Measurements from ENCODE around the gene BTG1.

Gene BTG1

GRCh38 chr12:92145731-92146496 lies at the start of gene BTG1:
Gene BTG1 (minus strand): TSS chr12:92145846. CDS start chr12:92145535, 311 bp downstream.
- DNase-seq, result peak; percentile 84 to 100 (median 100)

GRCh38 chr12:92194561-92194960 lies 48.9 kb upstream of the BTG1 start:
- no peak for DNase-seq

DNA sequence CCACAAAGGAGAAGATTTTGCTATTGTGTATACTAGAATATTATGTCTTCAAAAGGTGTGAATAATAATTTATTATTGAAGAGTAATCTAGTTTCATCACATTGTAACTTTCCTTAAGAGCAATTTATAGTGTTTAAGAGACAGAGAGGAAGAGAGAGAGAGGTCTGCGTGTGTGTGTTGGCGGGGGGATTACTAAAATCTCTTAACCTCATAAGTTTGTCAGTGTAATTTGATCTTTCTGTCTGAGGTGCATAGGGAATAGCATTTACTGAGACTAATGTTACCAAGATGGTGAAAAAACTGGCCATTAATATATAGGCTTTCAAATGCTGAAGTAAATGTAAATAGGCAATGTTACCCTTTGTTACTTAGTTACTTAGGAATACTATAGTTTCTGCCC lies 48.2 kb upstream of the BTG1 start:
- DNase-seq, result no peak

DNA sequence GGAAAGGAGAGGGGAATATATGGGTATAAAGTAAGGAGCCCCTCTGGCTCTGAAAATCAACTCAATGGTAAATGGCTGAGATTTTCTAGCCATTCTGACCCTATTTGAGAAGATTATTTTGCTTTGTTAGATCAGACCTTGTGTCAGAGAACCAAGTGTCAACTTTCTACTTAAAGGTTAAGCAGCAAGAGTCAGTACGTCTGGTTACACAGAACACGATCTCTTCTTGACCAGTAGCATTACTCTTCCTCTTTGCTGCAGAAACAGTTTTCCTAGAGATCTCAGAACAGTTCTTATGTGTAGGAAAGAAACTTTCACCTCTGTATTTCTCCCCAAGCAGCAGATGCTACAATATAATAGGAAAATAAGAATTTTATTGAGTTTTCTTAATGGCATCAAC lies 47.4 kb upstream of the BTG1 start:
- no peak for DNase-seq

- DNase-seq, result no peak
These were observed 46.7 kb upstream of the BTG1 start for GRCh38 chr12:92192360-92192759.

DNA sequence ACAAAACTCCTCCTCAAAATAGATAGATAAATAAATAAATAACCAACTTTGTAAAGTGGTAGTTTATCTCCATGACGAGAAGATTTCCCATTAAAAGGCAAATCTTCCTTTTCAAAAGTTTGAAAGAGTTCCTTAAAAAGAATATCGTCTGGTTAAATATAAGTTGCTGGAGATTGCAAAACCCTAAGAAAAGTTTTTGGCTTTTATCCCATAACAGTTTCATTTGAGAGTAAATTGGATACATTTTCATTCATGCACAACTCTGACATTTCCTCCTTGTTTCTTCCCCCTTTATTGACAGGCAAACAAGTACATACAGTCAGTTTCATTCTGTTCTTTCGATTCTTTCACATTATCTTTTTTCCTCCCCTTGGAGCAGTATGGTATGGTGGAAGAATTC lies 45.4 kb upstream of the BTG1 start:
- no peak for DNase-seq

- no peak for DNase-seq
These were observed 43.0 kb upstream of the BTG1 start for GRCh38 chr12:92188517-92189188.

- no peak for DNase-seq
These were observed 40.4 kb upstream of the BTG1 start for GRCh38 chr12:92186038-92186470.

DNA sequence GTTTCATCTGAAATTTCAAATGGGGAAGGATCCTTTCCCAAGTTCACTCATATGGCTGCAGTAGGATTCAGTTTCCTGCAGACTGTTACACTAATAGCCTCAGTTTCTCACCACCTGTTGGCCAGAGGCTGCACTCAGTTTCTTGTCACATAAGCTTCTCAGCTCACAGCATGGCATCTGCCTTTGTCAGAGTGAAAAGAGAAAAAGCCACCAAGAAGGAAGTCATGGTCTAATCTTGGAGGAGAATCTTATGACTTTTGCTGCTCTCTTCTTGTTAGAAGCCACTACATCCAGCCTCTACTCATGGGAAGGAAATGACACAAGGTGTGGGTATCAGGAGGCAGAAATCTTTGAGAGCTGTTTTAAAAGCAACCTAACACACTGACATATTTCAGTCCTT lies 39.4 kb upstream of the BTG1 start:
- no peak for DNase-seq

GRCh38 chr12:92183575-92183974 lies 37.9 kb upstream of the BTG1 start:
- DNase-seq, result no peak

GRCh38 chr12:92178340-92178739 lies 32.7 kb upstream of the BTG1 start:
- no peak for DNase-seq

DNA sequence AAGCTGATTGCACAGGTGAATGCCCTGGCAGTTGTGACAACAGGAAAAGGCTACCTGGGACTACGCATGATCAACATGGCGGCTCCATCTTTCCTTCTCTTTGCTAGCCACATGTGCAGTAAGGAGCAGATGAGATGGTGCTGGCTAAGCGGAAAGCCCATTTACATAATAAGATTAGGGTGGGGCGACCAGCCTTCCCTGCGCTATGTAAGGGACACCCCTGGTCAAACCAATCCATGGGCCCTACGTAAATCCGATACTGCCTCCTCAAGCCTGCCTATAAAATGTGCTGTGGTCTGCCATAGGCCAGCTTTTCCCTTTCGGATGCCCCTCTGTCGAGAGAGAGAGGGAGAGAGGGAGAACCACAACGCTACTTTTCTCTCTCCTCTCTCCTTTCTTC lies 31.0 kb upstream of the BTG1 start:
- DNase-seq, result no peak

DNA sequence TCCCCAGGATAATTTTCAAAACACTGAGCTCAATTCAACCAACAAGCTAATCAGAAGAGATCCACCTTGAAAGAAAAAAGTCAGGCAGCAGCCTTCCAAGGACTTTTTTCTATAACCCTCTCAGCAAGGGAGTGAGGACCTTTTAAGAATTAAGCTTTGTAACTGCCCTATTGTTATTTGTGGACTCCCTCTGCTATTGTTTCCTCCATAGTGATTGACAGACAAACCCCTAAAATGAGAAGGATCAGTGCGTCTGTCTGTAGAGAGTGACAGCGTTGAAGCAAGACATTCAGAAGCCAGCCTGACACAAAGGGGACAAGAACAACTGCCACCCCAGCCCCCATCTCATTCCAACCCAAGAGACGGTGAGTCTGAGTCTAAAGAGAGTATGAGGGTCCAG lies 30.3 kb upstream of the BTG1 start:
- DNase-seq, result no peak

DNA sequence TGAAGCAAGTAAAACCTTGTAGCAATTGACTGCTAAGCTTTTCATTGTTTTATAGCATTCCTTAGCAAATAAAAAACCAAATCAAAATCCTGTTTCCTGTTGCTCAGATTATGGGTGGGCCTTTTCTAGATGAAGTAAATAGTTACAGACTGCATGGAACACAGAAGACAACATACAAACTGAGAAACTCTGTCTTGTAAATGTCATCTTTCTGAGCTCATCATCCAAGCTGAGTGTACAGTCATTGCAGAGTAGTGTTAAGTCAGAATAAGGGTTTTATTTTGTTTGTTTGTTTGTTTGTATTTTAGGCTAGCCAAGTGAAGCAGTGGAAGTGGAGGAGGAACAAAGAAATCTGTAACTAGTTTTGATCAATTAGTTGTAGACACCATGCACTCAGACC lies 24.4 kb upstream of the BTG1 start:
- DNase-seq, result no peak

GRCh38 chr12:92167075-92167474 lies 21.4 kb upstream of the BTG1 start:
- no peak for DNase-seq

DNA sequence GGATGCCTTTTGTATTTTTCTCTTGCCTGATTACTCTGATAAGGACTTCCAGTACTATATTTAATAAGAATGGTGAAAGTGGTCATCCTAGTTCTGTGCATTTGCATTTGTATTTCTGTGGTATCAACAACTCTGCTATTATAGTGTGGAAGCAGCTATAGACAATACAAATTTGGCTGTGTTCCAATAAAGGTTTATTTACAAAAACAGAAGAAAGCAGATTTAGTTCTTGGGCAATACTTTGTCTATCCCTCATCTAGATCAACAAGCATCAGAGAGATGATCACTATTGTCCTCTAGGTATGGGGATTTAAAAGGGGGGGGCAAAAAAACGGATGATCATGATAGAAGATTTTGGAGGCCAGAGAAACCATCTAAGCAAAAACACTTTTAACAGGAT lies 19.1 kb upstream of the BTG1 start:
- DNase-seq, result no peak

GRCh38 chr12:92162079-92162478 lies 16.4 kb upstream of the BTG1 start:
- no peak for DNase-seq

GRCh38 chr12:92158796-92159439 lies 13.3 kb upstream of the BTG1 start:
- DNase-seq, result no peak

GRCh38 chr12:92156704-92157395 lies 11.2 kb upstream of the BTG1 start:
- DNase-seq, result no peak

- DNase-seq, result no peak
These were observed 10.5 kb upstream of the BTG1 start for GRCh38 chr12:92156139-92156538.

DNA sequence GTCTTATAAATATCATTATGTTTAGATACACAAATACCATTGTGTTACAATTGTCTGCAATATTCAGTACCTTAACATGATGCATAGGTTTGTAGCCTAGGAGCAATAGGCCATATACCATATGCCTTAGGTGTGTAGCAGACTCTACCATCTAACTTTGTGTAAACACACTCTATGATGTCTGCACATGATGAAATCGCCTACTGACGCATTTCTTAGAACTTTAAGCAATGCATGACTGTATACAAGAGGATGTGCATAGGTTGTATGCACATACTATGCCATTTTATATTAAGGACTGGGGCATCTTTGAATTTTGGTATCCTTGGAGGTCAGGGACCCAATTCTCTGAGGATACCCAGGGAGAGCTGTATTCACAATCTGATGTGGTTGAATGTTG lies 10.1 kb upstream of the BTG1 start:
- DNase-seq, result no peak

- no peak for DNase-seq
These were observed 6.3 kb upstream of the BTG1 start for GRCh38 chr12:92151916-92152315.

Data from amygdala (tissue), 56 donors.